H1 (cell line): ENCODE data around the gene EN1. TPM values are rescaled to one million over a fixed set of nuclear protein-coding genes. Genes with fewer than 3 reads are reported as not detected.

Source experiments
- RNF2 ChIP-seq: fragments of 200-900, 300-1000 bp; sonication (generic); IDR thresholded peaks from 2 replicates; pipeline ENCODE4 v1.7.1; 2016; ENCODE audit warnings: borderline replicate concordance, low read depth, mild to moderate bottlenecking, antibody characterized with exemption, low read length; ENCODE audit not compliant: poor library complexity, severe bottlenecking; ENCODE audit errors: missing control alignments
- polyA plus RNA-seq, 7 experiments: library from polyadenylated mRNA; depleted of rRNA in 3 of 7; stranded (reverse) in 5 of 7; unstranded in 2 of 7; fragments of >200 nt in 5 of 7; fragments of 200-250 nt in 2 of 7; gene quantifications; 1 replicate in 5 of 7; 2 replicates in 1 of 7; 4 replicates in 1 of 7; pipeline versions ENCODE4 v1.2.1 to v1.2.3, GENCODE V29; 2011 to 2013; ENCODE audit warnings: missing spikeins in 2 of 7, mixed read lengths in 2 of 7
- total RNA-seq: library from RNA; stranded (reverse); fragmentation: NEBNext Ultra II Directional; extraction: Animal tissue kit (Norgen Biotek cat#: 25700); gene quantifications from 2 replicates; pipeline ENCODE4 v1.2.1, GENCODE V29; 2021

EN1 gene
- total and polyA plus RNA-seq, 2 of the 8 experiments (the other 6 are each of a cell fraction or from before 2014, with no cell fraction given): not detected

GRCh38 chr2:118832791-118833715 lies 14.4 kb downstream of the EN1 start (continued):
- peak; percentile 57 for TF ChIP-seq RNF2
- TF ChIP-seq, all 59 proteins: peak for 5
